Activated T-cell treated with anti-CD3 and anti-CD28 coated beads for 1 hour (primary cell): ENCODE data around the gene NCMAP.

Source experiments
- DNase-seq: peaks from one replicate; pipeline ENCODE4 v3.0.0-alpha.2; 2020; ENCODE audit warnings: low read depth

NCMAP gene

DNA sequence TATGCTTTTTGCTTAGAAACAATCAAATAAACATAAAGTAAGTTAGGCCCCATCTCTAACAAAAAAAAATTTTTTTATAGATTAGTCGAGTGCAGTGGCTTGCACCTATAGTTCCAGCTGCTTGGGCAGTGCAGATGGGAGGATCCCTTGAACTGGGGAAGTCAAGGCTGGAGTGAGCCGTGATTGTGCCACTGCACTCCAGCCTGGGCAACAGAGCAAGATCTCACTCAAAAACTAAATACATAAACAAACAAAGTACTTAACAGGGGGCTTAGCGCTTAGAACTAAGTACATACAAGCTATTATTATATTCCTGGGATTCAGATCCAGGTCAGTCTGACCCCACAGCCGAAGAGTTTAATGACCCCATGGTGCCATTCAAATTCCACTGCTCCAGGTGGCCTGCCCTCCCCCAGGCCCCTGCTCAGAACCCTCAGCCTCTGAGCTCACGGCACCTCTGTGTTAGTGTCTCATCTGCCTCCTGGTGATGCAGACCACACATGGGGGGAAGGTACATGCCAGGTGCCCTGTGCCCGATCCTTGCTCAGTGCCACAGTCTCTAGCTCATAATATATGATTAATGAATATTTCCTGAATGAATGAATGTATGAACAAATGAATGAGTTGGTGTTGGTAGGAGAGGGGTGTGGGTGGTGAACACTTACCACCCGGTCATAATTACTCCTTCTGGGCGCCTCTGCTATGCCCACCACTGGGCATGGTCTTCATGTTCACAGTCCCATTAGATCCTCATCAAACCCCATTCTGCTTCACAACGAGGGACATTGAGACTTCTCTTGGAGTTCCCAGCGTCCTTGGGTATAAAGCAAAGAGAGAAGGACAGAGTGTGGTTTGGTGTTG lies 14.6 kb downstream of the NCMAP start:
- DNase-seq = no peak

GRCh38 chr1:24572301-24572700 lies 16.4 kb downstream of the NCMAP start:
- no peak for DNase-seq

DNA sequence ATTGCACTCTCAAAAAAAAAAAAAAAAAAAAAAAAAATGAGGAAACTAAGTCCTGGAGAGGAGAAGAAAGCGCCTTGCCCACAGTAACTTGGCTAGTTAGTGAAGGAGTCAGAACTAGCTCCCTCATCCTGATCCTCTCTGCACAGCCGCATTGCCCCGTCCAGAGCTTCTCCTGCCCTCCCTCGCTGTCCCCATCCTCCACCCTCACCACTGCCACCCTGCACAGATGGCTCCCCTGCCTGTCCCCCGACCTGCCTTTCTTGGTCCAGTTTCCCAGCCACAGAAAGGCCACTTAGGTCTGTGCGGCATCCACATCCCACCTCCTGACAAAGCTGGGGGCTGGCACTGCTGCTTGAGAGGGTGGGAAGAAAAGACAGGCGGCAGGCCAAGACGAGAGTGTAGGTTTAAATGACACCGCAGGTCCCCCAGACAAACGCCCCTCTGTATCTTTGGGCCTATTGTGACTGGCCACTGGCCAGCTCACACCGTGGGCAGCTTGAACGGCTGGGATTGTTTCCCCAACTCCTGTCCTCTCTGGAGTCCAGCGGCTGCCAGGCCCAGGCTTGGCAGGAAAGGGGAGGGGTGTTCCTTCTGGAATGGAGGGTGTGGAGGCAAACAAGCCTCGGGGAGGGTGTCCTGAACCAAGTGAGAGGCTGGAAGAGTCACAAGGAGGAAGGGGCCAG lies 20.2 kb downstream of the NCMAP start:
- no peak for DNase-seq

DNA sequence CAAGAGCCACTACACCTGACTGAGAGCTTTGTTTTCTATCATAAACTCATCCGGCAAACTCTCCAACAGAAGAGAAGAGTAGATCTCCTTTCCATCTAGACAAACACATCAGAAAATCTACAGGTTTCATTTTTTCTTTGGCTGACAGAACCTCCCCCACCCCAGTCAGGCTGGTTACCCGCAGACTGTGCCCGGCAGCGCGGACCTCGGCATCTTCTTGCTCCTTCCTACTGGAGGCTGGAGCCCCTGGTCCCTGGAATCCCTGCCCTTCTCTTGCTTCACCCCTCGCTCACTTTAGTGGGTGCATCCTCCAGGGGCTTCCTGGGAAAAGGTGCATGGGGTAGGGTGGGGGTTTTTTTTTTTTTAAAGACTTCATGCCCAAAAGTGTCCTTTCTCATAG lies 23.0 kb downstream of the NCMAP start:
- DNase-seq = no peak

DNA sequence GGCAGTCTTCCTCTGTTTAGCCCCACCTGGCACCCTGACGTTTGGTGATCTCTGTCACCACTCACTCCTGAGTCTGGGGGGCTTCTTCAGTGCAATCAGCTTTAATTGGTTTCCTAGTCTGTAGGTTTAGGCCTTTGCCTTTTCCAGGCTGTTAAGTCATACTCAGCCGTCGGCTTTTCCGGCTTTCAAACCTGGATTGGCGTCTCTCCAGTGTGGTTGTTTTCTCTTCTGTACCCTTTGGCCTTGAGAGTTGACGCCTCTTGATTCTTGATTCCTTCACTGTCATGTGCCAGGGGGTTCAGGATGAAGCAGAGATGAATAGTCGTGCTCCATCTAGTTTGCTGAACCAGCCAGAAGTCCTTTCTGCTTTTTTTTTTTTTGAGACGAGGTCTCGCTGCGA lies 24.9 kb downstream of the NCMAP start:
- DNase-seq = no peak

- no peak for DNase-seq
Measured at GRCh38 chr1:24584171-24584647, 28.3 kb downstream of the NCMAP start.

DNA sequence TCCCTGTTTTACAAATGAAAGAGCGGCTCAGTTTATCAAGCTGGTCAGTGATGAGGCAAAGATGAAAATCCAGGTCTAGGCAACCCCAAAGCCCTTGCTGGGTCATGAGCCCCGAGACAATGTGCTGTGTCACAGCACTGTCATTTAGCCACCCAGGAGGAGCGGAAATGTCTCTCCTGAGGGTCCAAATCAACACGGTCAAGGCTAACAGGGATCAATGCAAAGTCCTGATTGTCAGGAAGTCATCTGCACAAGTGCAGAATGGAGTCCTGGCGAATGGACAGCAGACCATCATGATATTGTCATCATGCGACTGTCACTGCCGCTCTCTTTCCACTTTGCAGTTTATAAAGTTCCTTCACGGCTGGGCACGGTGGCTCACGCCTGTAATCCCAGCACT lies 30.2 kb downstream of the NCMAP start:
- DNase-seq = no peak

DNA sequence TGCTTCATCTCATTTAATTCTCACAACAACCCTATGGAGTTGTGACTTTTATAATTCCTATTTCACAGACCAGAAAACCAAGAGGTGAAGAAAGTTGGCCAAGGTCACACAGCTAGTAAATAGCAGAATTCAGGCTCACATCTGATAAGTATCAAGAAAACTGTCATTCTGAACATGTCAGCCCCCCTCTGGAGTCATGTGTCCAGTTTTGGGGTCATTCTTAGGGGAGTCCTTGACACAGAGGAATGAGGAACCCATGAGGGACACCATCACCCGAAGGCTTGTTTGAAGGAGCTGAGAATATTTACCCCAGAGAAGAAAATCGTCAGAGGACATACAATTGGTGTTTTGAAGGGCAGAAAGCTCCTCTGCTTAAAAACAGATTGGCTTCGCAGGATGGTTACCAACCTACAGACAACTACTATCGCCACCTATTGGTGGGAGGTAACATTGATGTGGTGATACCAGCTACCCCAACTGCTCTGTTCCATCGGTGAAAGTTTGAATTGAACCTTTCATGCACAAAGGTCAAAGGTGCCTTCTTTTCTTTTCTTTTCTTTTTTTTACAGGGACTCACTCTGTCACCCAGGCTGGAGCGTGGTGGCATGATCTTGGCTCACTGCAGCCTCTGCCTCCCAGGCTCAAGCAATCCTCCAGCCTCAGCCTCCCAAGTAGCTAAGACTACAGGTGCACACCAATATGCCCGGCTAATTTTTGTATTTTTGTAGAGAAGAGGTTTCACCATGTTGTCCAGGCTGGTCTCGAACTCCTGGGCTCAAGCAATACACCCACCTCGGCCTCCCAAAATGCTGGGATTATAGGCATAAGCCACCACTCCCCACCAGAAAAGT lies 31.3 kb downstream of the NCMAP start:
- DNase-seq = no peak

DNA sequence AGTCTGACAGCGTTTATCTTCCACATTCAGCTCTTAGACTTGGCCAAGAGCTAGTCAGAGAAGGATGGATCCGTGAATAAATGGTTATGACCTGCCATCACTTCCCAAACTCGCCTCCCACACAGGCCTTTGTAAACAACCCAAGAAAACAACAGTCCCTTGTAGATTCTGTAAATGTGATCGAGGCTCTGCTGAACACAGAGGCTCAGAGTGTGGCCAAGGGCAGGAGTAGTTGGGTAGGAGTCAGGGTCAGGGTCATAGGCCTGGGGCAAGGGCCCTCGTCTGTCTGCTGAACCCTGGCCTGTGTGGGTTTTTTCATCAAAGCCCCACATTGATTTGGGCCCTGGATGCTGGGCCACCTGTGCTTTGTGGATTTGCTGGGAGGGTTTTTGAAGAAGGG lies 32.7 kb downstream of the NCMAP start:
- no peak for DNase-seq

GRCh38 chr1:24589200-24589599 lies 33.3 kb downstream of the NCMAP start:
- DNase-seq = no peak

DNA sequence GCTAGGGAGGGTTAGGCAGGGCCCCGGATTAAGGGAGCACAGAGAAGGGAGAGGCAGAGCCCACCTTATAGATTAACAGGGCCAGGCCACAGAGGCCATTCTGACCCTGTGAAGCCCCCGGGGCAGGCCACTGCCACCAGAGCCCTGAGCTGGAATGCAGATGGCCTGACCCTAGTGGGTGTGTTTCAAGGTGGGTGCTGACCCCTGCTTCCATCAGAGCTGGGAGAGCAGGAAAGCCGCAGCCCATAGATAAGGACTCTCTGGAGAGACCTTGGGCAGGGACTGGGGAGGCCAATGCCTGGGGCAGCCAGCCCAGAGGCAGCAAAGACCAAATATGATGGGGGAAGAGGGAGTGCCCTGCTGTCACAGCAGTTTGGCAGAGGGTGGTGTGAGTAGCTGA lies 35.9 kb downstream of the NCMAP start:
- DNase-seq = no peak

- DNase-seq = no peak
Measured at GRCh38 chr1:24594328-24594598, 38.4 kb downstream of the NCMAP start.

- DNase-seq = no peak
Measured at GRCh38 chr1:24596401-24596880, 40.6 kb downstream of the NCMAP start.

DNA sequence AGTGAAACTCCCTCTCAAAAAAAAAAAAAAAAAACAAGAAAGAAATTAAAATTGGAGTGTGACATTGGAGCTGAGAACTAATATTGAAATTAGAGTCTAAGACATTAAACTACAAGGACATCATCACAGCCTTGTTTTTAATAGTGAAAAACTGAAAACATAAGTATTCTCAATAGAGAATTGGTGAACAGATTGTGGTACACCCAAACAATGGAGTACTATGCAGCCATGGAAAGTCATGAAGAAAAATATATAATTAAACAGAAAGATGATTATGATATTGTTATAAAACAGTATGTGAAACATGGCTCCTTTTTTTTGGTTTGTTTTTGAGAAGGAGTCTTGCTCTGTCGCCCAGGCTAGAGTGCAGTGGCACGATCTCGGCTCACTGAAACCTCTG lies 43.4 kb downstream of the NCMAP start:
- DNase-seq = no peak

DNA sequence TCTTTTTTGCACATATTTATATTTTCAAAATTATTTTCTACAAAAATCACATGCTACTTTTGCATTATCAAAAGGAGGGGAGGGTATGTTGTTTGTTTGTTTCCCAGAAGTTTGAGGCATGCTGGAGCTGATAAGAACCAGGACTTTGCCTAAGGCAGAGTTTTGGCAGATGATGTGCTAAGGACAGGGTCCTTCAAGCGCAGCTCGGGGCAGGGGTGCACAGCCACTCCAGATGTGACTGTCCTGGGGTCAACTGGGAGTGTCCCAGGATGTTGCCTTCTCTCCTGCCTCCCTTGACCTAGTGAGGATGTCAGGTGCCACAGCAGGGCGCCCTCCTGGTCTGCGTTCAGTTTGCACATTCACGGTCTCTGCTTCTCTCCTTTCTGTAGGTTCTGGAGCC lies 44.7 kb downstream of the NCMAP start:
- no peak for DNase-seq

DNA sequence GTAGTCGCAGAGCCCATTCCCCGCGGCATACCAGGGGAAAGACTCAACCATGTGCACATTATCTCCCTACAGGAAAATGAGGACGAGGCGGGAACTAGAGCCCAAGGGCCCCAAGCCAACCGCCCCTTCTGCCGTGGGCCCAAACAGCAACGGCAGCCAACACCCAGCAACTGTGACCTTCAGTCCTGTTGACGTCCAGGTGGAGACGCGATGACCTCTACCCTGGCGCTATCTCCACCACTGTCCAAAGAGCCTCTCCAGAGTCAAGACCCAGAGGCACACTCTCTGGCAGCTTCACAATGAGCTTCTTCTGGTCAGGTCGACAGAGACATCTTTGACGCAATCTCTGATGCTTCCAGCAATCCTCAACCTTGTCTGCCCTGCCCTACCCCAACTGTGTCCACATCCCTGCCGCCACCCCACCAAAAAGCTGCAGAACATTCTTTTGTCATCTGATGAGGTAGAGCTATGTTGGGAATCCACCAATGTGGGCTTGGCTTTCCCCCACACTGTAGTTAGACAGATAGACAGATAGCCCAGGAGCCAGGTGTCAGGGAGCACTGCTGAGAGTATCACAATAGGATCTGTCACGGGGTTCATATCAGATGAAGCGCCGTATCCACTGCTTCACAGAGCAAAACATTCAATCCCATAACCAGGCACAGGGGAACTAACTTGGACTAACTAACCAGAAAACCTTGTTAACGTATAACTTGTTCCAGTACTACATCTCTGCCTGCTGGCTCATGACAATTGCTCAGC lies 49.8 kb downstream of the NCMAP start:
- DNase-seq = no peak

GRCh38 chr1:24606296-24606605 lies 50.4 kb downstream of the NCMAP start:
- no peak for DNase-seq

- DNase-seq = no peak
Measured at GRCh38 chr1:24606621-24607020, 50.7 kb downstream of the NCMAP start.

GRCh38 chr1:24609949-24610517 lies 54.1 kb downstream of the NCMAP start:
- DNase-seq = no peak

- DNase-seq = no peak
Measured at GRCh38 chr1:24619376-24619775, 63.5 kb downstream of the NCMAP start.

DNA sequence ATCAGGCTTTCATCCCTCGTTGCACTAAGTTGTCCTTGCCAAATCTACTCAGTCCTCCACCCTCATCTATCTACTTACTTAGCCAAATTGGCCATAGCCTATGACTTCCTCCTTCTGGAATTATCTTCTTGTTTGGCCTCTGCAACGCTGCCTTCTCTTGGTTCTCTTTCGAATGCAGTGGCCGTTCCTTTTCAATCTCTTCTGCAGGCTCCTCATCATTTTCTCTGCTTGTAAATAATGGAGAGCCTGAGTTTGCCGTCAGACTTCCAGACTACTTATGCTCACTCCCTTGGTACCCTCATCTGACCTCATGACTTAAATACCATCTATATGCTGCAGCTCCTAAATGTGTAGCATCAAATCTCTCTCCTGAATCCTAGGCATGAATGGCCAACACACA lies 64.8 kb downstream of the NCMAP start:
- DNase-seq = no peak

DNA sequence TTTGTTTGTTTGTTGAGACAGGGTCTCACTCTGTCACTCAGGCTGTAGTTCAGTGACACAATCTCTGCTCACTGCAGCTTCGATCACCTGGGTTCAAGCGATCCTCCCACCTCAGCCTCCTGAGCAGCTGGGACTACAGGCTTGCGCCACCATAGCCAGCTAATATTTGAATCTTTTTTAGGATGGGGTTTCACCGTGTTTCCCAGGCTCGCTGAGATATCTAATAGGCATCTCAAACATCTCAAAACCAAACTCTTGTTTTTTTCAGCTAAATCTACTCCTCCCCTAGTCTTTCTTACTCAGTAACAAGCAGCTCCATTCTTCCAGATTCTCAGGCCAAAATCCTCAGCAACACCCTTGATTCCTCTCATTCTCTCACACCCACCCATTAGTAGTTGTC lies 65.2 kb downstream of the NCMAP start:
- DNase-seq = no peak
